ENCODE measurements around the gene TIGD6. TPM values are rescaled to one million over a fixed set of nuclear protein-coding genes. Genes with fewer than 3 reads are reported as not detected.

The TIGD6 gene
- total and polyA plus RNA-seq, 2 donors (not counting 3 experiments of a cell fraction or from before 2014, with no cell fraction given): 3.6 to 5.4 TPM

GRCh38 chr5:149966946-149967345 is 33.5 kb downstream of the TIGD6 start:
- Histone ChIP-seq H3K9me1 (replicated peaks; ENCODE audit: control insufficient read depth, extremely low read depth, insufficient read depth, low read length) (no peaks in the 10 kb centered on the region), H3K4me2 (ENCODE audit: insufficient read depth, low read length) (no peak overlapping the region), H3K27me3 (ENCODE audit: control insufficient read depth in 2 of 2, insufficient read depth in 2 of 2, low read length in 2 of 2) (no peaks in the 10 kb centered on the region), H3K36me3 (ENCODE audit: control insufficient read depth in 2 of 2, extremely low read depth in 1 of 2, insufficient read depth in 2 of 2, low read length in 2 of 2) (no peaks in the 10 kb centered on the region), H4K20me1 (replicated peaks; ENCODE audit: control insufficient read depth, extremely low read depth, insufficient read depth, low read length) (no peaks in the 10 kb centered on the region), H3K79me2 (ENCODE audit: control insufficient read depth, insufficient read depth, low read length) (no peaks in the 10 kb centered on the region), H3K27ac (ENCODE audit: insufficient read depth, low read depth, low read length) (no peak overlapping the region), H3K4me3 (replicated peaks in 1 of 3; ENCODE audit: insufficient read depth in 1 of 3, low read depth in 1 of 3, low read length in 3 of 3) (no peak overlapping the region), H3K9ac (replicated peaks; ENCODE audit: extremely low read depth, insufficient read depth, low read length) (no peak overlapping the region), H3K4me1 (ENCODE audit: control insufficient read depth, extremely low read depth, insufficient read depth, low read length) (peaks cover under 1% of the 10 kb centered on the region), H3K9me3 (replicated peaks; ENCODE audit: control insufficient read depth, insufficient read depth, low read length) (no peaks in the 10 kb centered on the region), H2AFZ (ENCODE audit: low read depth, low read length) (no peak overlapping the region)
- intact Hi-C loops (cut with micrococcal nuclease) (no loop called here), dilution Hi-C loops (cut with MboI; ENCODE audit: extremely low pct_ligation_motif_present, low sequenced_read_pairs) (no loop called here)
- BruUV-seq (replicated peaks): no TSS peak
- no peak for DNase-seq (ENCODE audit: low read depth, low spot score)
- FAIRE-seq: no peak
- CTCF ChIA-PET: interaction anchor here (1.0 to 13.6 kb wide), 5 partner anchors 9 to 139 kb away, joined by 3 to 421 read pairs (median 149); no protein-coding TSS in a partner anchor
- POLR2A ChIA-PET: no interaction called here
- TF ChIP-seq JUN (IDR thresholded peaks at IDR 0.05; ENCODE audit: borderline replicate concordance, insufficient read depth, insufficient read length, low read depth) (no peak), POLR2AphosphoS5 (IDR thresholded peaks at IDR 0.05; ENCODE audit: insufficient read depth, low read depth, low read length) (no peak), MAX (IDR thresholded peaks at IDR 0.05; ENCODE audit: insufficient read depth, insufficient read length) (no peak), FOS (IDR thresholded peaks at IDR 0.05; ENCODE audit: borderline replicate concordance, insufficient read depth, low read length) (no peak), CTCF (IDR thresholded peaks at IDR 0.05; ENCODE audit: extremely low read depth in 1 of 2, insufficient read depth in 1 of 2, low read depth in 1 of 2, low read length in 2 of 2) (no peak), EZH2 (IDR thresholded peaks at IDR 0.05; ENCODE audit: borderline replicate concordance, low read depth, low read length, severe bottlenecking) (no peak), MYC (IDR thresholded peaks at IDR 0.05; ENCODE audit: low read depth, low read length) (no peak), POLR2A (IDR thresholded peaks at IDR 0.05; ENCODE audit: low read depth, low read length) (no peak), GATA2 (IDR thresholded peaks at IDR 0.05; ENCODE audit: insufficient read depth, insufficient read length, low read depth, low read length) (no peak)
